ENCODE measurements around the gene CRCP.

CRCP gene

GRCh38 chr7:66078067-66078466 is 36.6 kb upstream of the CRCP start:
- no peak for TF ChIP-seq CTCF (conservative IDR thresholded peaks at IDR 0.05; ENCODE audit: control insufficient read depth, insufficient read depth, low read depth, low read length)
- H3K4me3 ChIP-seq (ENCODE audit: control insufficient read depth, low read depth, low read length): no peak overlapping the region
- DNase-seq (ENCODE audit: low read depth): no peak

- TF ChIP-seq CTCF (conservative IDR thresholded peaks at IDR 0.05; ENCODE audit: control insufficient read depth, insufficient read depth, low read depth, low read length): no peak
- DNase-seq (ENCODE audit: low read depth): no peak
- no peak overlapping the region for H3K4me3 ChIP-seq (ENCODE audit: control insufficient read depth, low read depth, low read length)
These were observed 32.6 kb upstream of the CRCP start for GRCh38 chr7:66082083-66082482.

- no peak overlapping the region for H3K4me3 ChIP-seq (ENCODE audit: control insufficient read depth, low read depth, low read length)
- no peak for DNase-seq (ENCODE audit: low read depth)
- TF ChIP-seq CTCF (conservative IDR thresholded peaks at IDR 0.05; ENCODE audit: control insufficient read depth, insufficient read depth, low read depth, low read length): no peak
These were observed 31.7 kb upstream of the CRCP start for GRCh38 chr7:66082886-66083415.

- H3K4me3 ChIP-seq (ENCODE audit: control insufficient read depth, low read depth, low read length): no peak overlapping the region
- TF ChIP-seq CTCF (conservative IDR thresholded peaks at IDR 0.05; ENCODE audit: control insufficient read depth, insufficient read depth, low read depth, low read length): peak; percentile 12
- DNase-seq (ENCODE audit: low read depth): no peak
These were observed 31.0 kb upstream of the CRCP start for GRCh38 chr7:66083677-66084076.

- H3K4me3 ChIP-seq (ENCODE audit: control insufficient read depth, low read depth, low read length): no peak overlapping the region
- TF ChIP-seq CTCF (conservative IDR thresholded peaks at IDR 0.05; ENCODE audit: control insufficient read depth, insufficient read depth, low read depth, low read length): no peak
- DNase-seq (ENCODE audit: low read depth): no peak
These were observed 25.5 kb upstream of the CRCP start for GRCh38 chr7:66088861-66089838.

- TF ChIP-seq CTCF (conservative IDR thresholded peaks at IDR 0.05; ENCODE audit: control insufficient read depth, insufficient read depth, low read depth, low read length): no peak
- H3K4me3 ChIP-seq (ENCODE audit: control insufficient read depth, low read depth, low read length): no peak overlapping the region
- no peak for DNase-seq (ENCODE audit: low read depth)
These were observed 22.0 kb upstream of the CRCP start for GRCh38 chr7:66092654-66093053.

All from fibroblast of mammary gland (primary cell).